GM12878 (cell line): Measurements from ENCODE around the gene SBF2. TPM values are rescaled to one million over a fixed set of nuclear protein-coding genes. Genes with fewer than 3 reads are reported as not detected.

ENCODE experiments used
- ATAC-seq: fragments of 200-7000 bp; cut with Tn5 transposase; 3 replicates; pipeline ENCODE4 v1.9.1; 2020; ENCODE audit warnings: mild to moderate bottlenecking, moderate library complexity
- BruUV-seq: library from RNA; stranded (reverse); fragments of 400-500 nt; replicated peaks from 2 replicates; lab custom pipeline; 2021; lab: Mats Ljungman, UMichigan
- CTCF ChIA-PET: fragments of 300-600 bp; sonication (Branson Sonifier 250); formaldehyde crosslinking; extraction: SDS; loops from one replicate; lab custom pipeline; 2021; ENCODE audit warnings: inconsistent platforms; lab: Yijun Ruan, JAX
- POLR2A ChIA-PET: fragments of 350-600 bp; formaldehyde crosslinking; extraction: SDS; loops from one replicate; lab custom pipeline; 2021; ENCODE audit warnings: inconsistent platforms; lab: Charles Lee
- RAD21 ChIA-PET: fragments of 300-600 bp; sonication (Branson Sonifier 250); formaldehyde crosslinking; loops from one replicate; lab custom pipeline; 2023; ENCODE audit warnings: antibody characterized with exemption; ENCODE audit not compliant: unreplicated experiment; lab: Charles Lee
- SMC1A ChIA-PET: fragments of 300-600 bp; sonication (Branson Sonifier 250); formaldehyde crosslinking; loops from one replicate; lab custom pipeline; 2023; ENCODE audit not compliant: unreplicated experiment, uncharacterized antibody; lab: Charles Lee
- DNase-seq: peaks from one replicate; pipeline ENCODE4 v3.0.0-alpha.2; 2011; ENCODE audit warnings: low read depth, low spot score
- FAIRE-seq: peaks from 3 replicates; lab custom pipeline; 2011; peaks lifted over from hg19 to GRCh38; lab: Jason Lieb, UNC
- H2AFZ ChIP-seq: 2 replicates; pipeline ENCODE4 v1.6.0; 2011; ENCODE audit warnings: low read depth, low read length, control low read depth; ENCODE audit not compliant: control insufficient read depth
- H3K27ac ChIP-seq: 2 replicates; pipeline ENCODE4 v1.5.1; 2011; ENCODE audit warnings: control low read depth; ENCODE audit not compliant: control insufficient read depth, insufficient read depth
- H3K27me3 ChIP-seq, 2 experiments: replicated peaks in 1 of 2; 2 replicates each; pipeline versions ENCODE4 v1.6.0 to v1.6.1; 2011; ENCODE audit warnings: low read length in 1 of 2; ENCODE audit not compliant: control insufficient read depth in 2 of 2, insufficient read depth in 2 of 2
- H3K36me3 ChIP-seq, 2 experiments: 2 replicates each; pipeline ENCODE4 v1.5.1; 2011; ENCODE audit warnings: low read length in 1 of 2; ENCODE audit not compliant: control insufficient read depth in 2 of 2, insufficient read depth in 2 of 2
- H3K4me1 ChIP-seq: 2 replicates; pipeline ENCODE4 v1.6.1; 2011; ENCODE audit warnings: mild to moderate bottlenecking, low read length, moderate library complexity, mixed read lengths; ENCODE audit not compliant: control insufficient read depth, insufficient read depth
- H3K4me2 ChIP-seq: 2 replicates; pipeline ENCODE4 v1.6.0; 2011; ENCODE audit warnings: control low read depth; ENCODE audit not compliant: control insufficient read depth, insufficient read depth
- H3K4me3 ChIP-seq: fragments of 200-600 bp; sonication (generic); 2 replicates; pipeline ENCODE4 v1.5.1; 2016
- H3K79me2 ChIP-seq: 2 replicates; pipeline ENCODE4 v1.6.0; 2011; ENCODE audit warnings: low read length; ENCODE audit not compliant: control insufficient read depth, insufficient read depth
- H3K9ac ChIP-seq: 2 replicates; pipeline ENCODE4 v1.8.0; 2011; ENCODE audit warnings: low read length, control low read depth, mixed read lengths; ENCODE audit not compliant: control insufficient read depth, insufficient read depth
- H3K9me3 ChIP-seq: replicated peaks from 3 replicates; pipeline ENCODE4 v1.5.1; 2011; ENCODE audit warnings: mild to moderate bottlenecking, low read length; ENCODE audit not compliant: control insufficient read depth, insufficient read depth
- H4K20me1 ChIP-seq: 2 replicates; pipeline ENCODE4 v1.6.0; 2011; ENCODE audit not compliant: control insufficient read depth, insufficient read depth
- EED ChIP-seq: sonication (generic); IDR thresholded peaks from 2 replicates; pipeline ENCODE4 v1.6.1; 2016; ENCODE audit warnings: antibody characterized with exemption, low read depth
- MTA2 ChIP-seq: fragments of 450-650 bp; IDR thresholded peaks from 2 replicates; pipeline ENCODE4 v1.6.1; 2016; ENCODE audit warnings: low read depth, mild to moderate bottlenecking, moderate library complexity
- RELB ChIP-seq: fragments of 450-650 bp; IDR thresholded peaks from 2 replicates; pipeline ENCODE4 v1.6.1; 2017; ENCODE audit warnings: low read depth, mild to moderate bottlenecking, moderate library complexity
- RFX5 ChIP-seq: IDR thresholded peaks from 2 replicates; pipeline ENCODE4 v1.6.1; 2011; ENCODE audit warnings: low read depth, low read length, improper control_type of control experiment
- ZBTB11 ChIP-seq: fragments of 450-650 bp; formaldehyde crosslinking; IDR thresholded peaks from 2 replicates; pipeline ENCODE4 v1.5.0; 2022; ENCODE audit warnings: mild to moderate bottlenecking, missing genetic modification characterization
- ZNF24 ChIP-seq: fragments of 450-650 bp; IDR thresholded peaks from 2 replicates; pipeline ENCODE4 v1.6.1; 2017; ENCODE audit warnings: antibody characterized with exemption, mild to moderate bottlenecking
- WGBS: methylation state at CpG from one replicate; pipeline ENCODE4 v1.1.6; 2016; ENCODE audit warnings: low lambda C conversion rate; ENCODE audit not compliant: insufficient replicate concordance, insufficient coverage; ENCODE audit errors: missing lambda C conversion rate; 5-methylcytosine and 5-hydroxymethylcytosine counted together
- in situ Hi-C: fragments of 300-500 bp; cut with MboI; formaldehyde crosslinking; loops from 9 replicates; pipeline ENCODE4 v1.14.3; 2018; ENCODE audit warnings: mixed read lengths
- intact Hi-C: fragments of 100-400 bp; cut with micrococcal nuclease; formaldehyde crosslinking; loops from one replicate; pipeline ENCODE4 v1.14.2; 2022; ENCODE audit not compliant: unreplicated experiment
- polyA plus RNA-seq, 11 experiments: library from polyadenylated mRNA; depleted of rRNA in 4 of 11; unstranded in 6 of 11; stranded (reverse) in 5 of 11; fragments of >200 nt; fragmentation: Nextera tagmentation in 4 of 11; fragmentation: Illumina TruSeq in 1 of 11; extraction: Ambion mirVana in 4 of 11; extraction: Trizol in 1 of 11; gene quantifications; 1 replicate in 1 of 11; 2 replicates in 10 of 11; pipeline versions ENCODE4 v1.2.1 to v1.2.3, GENCODE V29; 2011 to 2016; ENCODE audit warnings: inconsistent platforms in 2 of 11, missing spikeins in 2 of 11, low read depth in 1 of 11
- total RNA-seq, 4 experiments: library from RNA; depleted of rRNA in 3 of 4; stranded (reverse); fragments of >200 nt in 3 of 4; fragmentation: Illumina TruSeq in 1 of 4; extraction: Trizol in 1 of 4; gene quantifications; 2 replicates each; pipeline versions ENCODE4 v1.2.1 to v1.2.3, GENCODE V29; 2013 to 2021

SBF2 gene
- total and polyA plus RNA-seq, 10 of the 15 experiments (the other 5 are each of a cell fraction or from before 2014, with no cell fraction given): 0.24 to 2.3 (median 1.1) TPM

GRCh38 chr11:9868641-9869040 is 425.4 kb downstream of the SBF2 start:
- no peak for FAIRE-seq
- no peaks in the 10 kb centered on the region for H3K9me3 ChIP-seq
- no peak overlapping the region for H3K4me2 ChIP-seq
- H3K27ac ChIP-seq: no peak overlapping the region
- TF ChIP-seq EED (no peak), RELB (no peak), ZBTB11 (CRISPR knock-in tag) (no peak), MTA2 (no peak), RFX5 (no peak), ZNF24 (no peak)
- TF ChIP-seq, all 136 proteins: peak for 0
- Histone ChIP-seq H3K4me1 (no peaks in the 10 kb centered on the region), H3K4me3 (no peak overlapping the region), H3K79me2 (no peaks in the 10 kb centered on the region), H3K9ac (no peak overlapping the region), H4K20me1 (no peaks in the 10 kb centered on the region), H2AFZ (no peak overlapping the region), H3K36me3 (no peaks in the 10 kb centered on the region), H3K27me3 (no peaks in the 10 kb centered on the region)
- ChIA-PET SMC1A (no interaction called here), RAD21 (no interaction called here), CTCF (no interaction called here), POLR2A (interaction anchor here (0.7 kb wide), 1 partner anchor 731 kb away, joined by 4 read pairs; no protein-coding TSS in a partner anchor)
- WGBS: 85% methylated on average over 3 of the region's 3 CpGs
- intact Hi-C loops: no loop called here
- no peak for ATAC-seq
- in situ Hi-C loops: no loop called here
- no peak for DNase-seq
- BruUV-seq: no TSS peak
